K562 (cell line): ENCODE measurements around the gene TPCN1. TPM values are rescaled to one million over a fixed set of nuclear protein-coding genes. Genes with fewer than 3 reads are reported as not detected.

Experiments
- HOXB6 ChIP-seq: fragments of 250-450 bp; sonication (Bioruptor Pico); IDR thresholded peaks from 2 replicates; pipeline ENCODE4 v1.5.1; 2022; ENCODE audit warnings: mild to moderate bottlenecking, borderline replicate concordance
- MTF1 ChIP-seq: fragments of 250-450 bp; sonication (Bioruptor Pico); IDR thresholded peaks from 2 replicates; pipeline ENCODE4 v1.9.0; 2021; ENCODE audit warnings: moderate library complexity, mild to moderate bottlenecking, inconsistent platforms, borderline replicate concordance
- NBN ChIP-seq: fragments of 450-650 bp; IDR thresholded peaks from 2 replicates; pipeline ENCODE4 v1.6.1; 2016; ENCODE audit warnings: low read depth, mild to moderate bottlenecking
- PML ChIP-seq: IDR thresholded peaks from 2 replicates; pipeline ENCODE4 v1.6.1; 2012; ENCODE audit warnings: low read length, inconsistent platforms
- PYGO2 ChIP-seq: fragments of 450-650 bp; IDR thresholded peaks from 2 replicates; pipeline ENCODE4 v1.6.1; 2016; ENCODE audit warnings: mild to moderate bottlenecking, missing genetic modification characterization, moderate library complexity, missing compliant biosample characterization
- RBM14 ChIP-seq: fragments of 200-400 bp; formaldehyde crosslinking; IDR thresholded peaks from 2 replicates; pipeline ENCODE4 v1.6.1; 2018; ENCODE audit warnings: low read depth, mild to moderate bottlenecking, low read length, moderate library complexity, borderline replicate concordance; ENCODE audit not compliant: insufficient read depth
- RUNX1 ChIP-seq: sonication (generic); IDR thresholded peaks from 2 replicates; pipeline ENCODE4 v1.6.1; 2016; ENCODE audit warnings: antibody characterized with exemption, low read depth
- ZBTB1 ChIP-seq: sonication (generic); formaldehyde crosslinking; IDR thresholded peaks from 2 replicates; pipeline ENCODE4 v1.8.1; 2023; ENCODE audit warnings: missing genetic modification reagents, low read depth, mild to moderate bottlenecking, borderline replicate concordance
- ZBTB5 ChIP-seq: fragments of 450-650 bp; IDR thresholded peaks from 2 replicates; pipeline ENCODE4 v1.6.1; 2017; ENCODE audit warnings: antibody characterized with exemption
- polyA plus RNA-seq, 8 experiments: library from polyadenylated mRNA; depleted of rRNA in 4 of 8; stranded (reverse) in 5 of 8; unstranded in 3 of 8; fragments of >200 nt; fragmentation: Nextera tagmentation in 2 of 8; fragmentation: Illumina TruSeq in 1 of 8; extraction: Ambion mirVana in 2 of 8; extraction: Trizol in 1 of 8; gene quantifications; 2 replicates each; pipeline versions ENCODE4 v1.2.1 to v1.2.3, GENCODE V29; 2011 to 2014; ENCODE audit warnings: inconsistent platforms in 1 of 8, missing spikeins in 1 of 8
- total RNA-seq, 7 experiments: library from RNA; depleted of rRNA in 6 of 7; stranded (reverse); fragments of >200 nt in 6 of 7; fragmentation: Illumina TruSeq in 2 of 7; extraction: Trizol in 2 of 7; gene quantifications; 2 replicates each; pipeline versions ENCODE4 v1.2.1 to v1.2.3, GENCODE V29; 2011 to 2021; ENCODE audit warnings: low replicate concordance in 1 of 7
- TF ChIP-seq, protein P1 (sequence below): fragments of 450-650 bp; IDR thresholded peaks from 2 replicates; pipeline ENCODE4 v1.6.1; 2014; ENCODE audit warnings: low read depth, mild to moderate bottlenecking, moderate library complexity, borderline replicate concordance
- TF ChIP-seq, protein P2 (sequence below): fragments of 250-450 bp; sonication (Bioruptor Pico); IDR thresholded peaks from 2 replicates; pipeline ENCODE4 v1.4.0; 2020; ENCODE audit warnings: mild to moderate bottlenecking, moderate library complexity

The TPCN1 gene
- total and polyA plus RNA-seq, 9 of the 15 experiments (the other 6 are each of a cell fraction or from before 2014, with no cell fraction given): 0.80 to 23.8 (median 7.4) TPM

- TF ChIP-seq PML: no peak
- TF ChIP-seq HOXB6 (CRISPR knock-in tag): no peak
- TF ChIP-seq MTF1 (CRISPR knock-in tag): no peak
- TF ChIP-seq RUNX1: no peak
- TF ChIP-seq, protein P1, sequence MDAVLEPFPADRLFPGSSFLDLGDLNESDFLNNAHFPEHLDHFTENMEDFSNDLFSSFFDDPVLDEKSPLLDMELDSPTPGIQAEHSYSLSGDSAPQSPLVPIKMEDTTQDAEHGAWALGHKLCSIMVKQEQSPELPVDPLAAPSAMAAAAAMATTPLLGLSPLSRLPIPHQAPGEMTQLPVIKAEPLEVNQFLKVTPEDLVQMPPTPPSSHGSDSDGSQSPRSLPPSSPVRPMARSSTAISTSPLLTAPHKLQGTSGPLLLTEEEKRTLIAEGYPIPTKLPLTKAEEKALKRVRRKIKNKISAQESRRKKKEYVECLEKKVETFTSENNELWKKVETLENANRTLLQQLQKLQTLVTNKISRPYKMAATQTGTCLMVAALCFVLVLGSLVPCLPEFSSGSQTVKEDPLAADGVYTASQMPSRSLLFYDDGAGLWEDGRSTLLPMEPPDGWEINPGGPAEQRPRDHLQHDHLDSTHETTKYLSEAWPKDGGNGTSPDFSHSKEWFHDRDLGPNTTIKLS: no peak
- TF ChIP-seq, protein P2, sequence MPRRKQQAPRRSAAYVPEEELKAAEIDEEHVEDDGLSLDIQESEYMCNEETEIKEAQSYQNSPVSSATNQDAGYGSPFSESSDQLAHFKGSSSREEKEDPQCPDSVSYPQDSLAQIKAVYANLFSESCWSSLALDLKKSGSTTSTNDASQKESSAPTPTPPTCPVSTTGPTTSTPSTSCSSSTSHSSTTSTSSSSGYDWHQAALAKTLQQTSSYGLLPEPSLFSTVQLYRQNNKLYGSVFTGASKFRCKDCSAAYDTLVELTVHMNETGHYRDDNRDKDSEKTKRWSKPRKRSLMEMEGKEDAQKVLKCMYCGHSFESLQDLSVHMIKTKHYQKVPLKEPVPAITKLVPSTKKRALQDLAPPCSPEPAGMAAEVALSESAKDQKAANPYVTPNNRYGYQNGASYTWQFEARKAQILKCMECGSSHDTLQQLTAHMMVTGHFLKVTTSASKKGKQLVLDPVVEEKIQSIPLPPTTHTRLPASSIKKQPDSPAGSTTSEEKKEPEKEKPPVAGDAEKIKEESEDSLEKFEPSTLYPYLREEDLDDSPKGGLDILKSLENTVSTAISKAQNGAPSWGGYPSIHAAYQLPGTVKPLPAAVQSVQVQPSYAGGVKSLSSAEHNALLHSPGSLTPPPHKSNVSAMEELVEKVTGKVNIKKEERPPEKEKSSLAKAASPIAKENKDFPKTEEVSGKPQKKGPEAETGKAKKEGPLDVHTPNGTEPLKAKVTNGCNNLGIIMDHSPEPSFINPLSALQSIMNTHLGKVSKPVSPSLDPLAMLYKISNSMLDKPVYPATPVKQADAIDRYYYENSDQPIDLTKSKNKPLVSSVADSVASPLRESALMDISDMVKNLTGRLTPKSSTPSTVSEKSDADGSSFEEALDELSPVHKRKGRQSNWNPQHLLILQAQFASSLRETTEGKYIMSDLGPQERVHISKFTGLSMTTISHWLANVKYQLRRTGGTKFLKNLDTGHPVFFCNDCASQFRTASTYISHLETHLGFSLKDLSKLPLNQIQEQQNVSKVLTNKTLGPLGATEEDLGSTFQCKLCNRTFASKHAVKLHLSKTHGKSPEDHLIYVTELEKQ: no peak
- TF ChIP-seq NBN: no peak
- no peak for TF ChIP-seq RBM14
- TF ChIP-seq ZBTB1 (CRISPR knock-in tag): no peak
- no peak for TF ChIP-seq ZBTB5
- no peak for TF ChIP-seq PYGO2
Measured at GRCh38 chr12:113314121-113314529, 92.9 kb downstream of the TPCN1 start (continued).
